Measurements from ENCODE around the gene NLRP4. TPM values are rescaled to one million over a fixed set of nuclear protein-coding genes. Genes with fewer than 3 reads are reported as not detected.

The NLRP4 gene, protein sequence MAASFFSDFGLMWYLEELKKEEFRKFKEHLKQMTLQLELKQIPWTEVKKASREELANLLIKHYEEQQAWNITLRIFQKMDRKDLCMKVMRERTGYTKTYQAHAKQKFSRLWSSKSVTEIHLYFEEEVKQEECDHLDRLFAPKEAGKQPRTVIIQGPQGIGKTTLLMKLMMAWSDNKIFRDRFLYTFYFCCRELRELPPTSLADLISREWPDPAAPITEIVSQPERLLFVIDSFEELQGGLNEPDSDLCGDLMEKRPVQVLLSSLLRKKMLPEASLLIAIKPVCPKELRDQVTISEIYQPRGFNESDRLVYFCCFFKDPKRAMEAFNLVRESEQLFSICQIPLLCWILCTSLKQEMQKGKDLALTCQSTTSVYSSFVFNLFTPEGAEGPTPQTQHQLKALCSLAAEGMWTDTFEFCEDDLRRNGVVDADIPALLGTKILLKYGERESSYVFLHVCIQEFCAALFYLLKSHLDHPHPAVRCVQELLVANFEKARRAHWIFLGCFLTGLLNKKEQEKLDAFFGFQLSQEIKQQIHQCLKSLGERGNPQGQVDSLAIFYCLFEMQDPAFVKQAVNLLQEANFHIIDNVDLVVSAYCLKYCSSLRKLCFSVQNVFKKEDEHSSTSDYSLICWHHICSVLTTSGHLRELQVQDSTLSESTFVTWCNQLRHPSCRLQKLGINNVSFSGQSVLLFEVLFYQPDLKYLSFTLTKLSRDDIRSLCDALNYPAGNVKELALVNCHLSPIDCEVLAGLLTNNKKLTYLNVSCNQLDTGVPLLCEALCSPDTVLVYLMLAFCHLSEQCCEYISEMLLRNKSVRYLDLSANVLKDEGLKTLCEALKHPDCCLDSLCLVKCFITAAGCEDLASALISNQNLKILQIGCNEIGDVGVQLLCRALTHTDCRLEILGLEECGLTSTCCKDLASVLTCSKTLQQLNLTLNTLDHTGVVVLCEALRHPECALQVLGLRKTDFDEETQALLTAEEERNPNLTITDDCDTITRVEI
- total RNA-seq = not detected

DNA sequence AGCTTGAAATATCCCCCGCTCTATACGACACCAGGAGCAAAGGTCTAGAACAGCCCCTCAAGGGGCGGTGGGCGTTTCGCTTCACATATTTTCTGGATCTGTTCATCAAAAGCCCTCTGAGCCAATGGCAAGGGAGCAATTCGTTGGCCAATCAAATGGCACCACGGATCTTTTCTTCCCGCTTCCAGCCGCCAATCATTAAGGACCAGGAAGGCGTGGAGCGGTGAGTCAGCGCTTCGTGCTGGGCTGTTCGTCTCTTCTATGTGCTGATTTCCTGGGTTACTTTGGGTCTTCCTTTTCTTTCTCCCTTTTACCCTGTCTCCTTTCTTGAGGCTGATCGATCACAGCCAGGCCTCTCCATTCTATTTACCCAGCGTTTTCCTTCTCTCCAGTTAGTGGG lies at the start of gene NLRP4:
NLRP4 (plus strand) TSS at position 201 of the 400 bp plus-strand sequence. CDS start 15,541 bp downstream, outside the sequence.
- POLR2A ChIA-PET = no interaction called here
- no peak for DNase-seq
- no peak within 1 kb of the TSS for H3K4me3 Mint-ChIP-seq
- intact Hi-C loops (cut with micrococcal nuclease) = no loop called here
- H3K27ac Mint-ChIP-seq = no peak within 1 kb of the TSS
- CTCF ChIA-PET = no interaction called here
- H3K36me3 Mint-ChIP-seq = no peaks in the 10 kb centered on the region
- peaks cover 6% of the 10 kb centered on the region for H3K9me3 Mint-ChIP-seq
- H3K4me1 Mint-ChIP-seq (ENCODE audit: low read depth) = no peaks in the 10 kb centered on the region
- no peaks in the 10 kb centered on the region for H3K27me3 Mint-ChIP-seq

DNA sequence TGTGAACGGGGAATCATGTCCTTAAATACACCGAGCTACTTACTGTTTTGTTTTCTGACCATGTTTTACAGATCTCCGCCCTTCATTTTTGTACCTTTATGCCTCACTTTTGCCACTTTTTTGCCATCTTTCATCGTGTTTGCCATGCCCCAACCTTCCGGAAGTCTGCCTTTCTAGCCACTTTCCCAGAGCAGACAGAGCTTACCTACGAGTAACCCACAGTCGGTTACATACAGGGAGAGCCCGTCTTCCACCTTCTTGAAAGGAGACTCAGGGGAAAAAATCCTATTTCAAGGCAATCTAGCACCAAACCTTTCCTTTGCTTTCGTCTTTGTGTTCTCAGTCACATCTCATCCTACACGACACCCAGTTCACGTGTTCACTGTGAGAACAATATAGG lies 41.3 kb upstream of the NLRP4 start:
- POLR2A ChIA-PET = no interaction called here
- Mint-ChIP-seq H3K4me3 (no peak overlapping the region), H3K36me3 (no peaks in the 10 kb centered on the region), H3K4me1 (ENCODE audit: low read depth) (no peaks in the 10 kb centered on the region), H3K9me3 (no peaks in the 10 kb centered on the region), H3K27ac (no peak overlapping the region), H3K27me3 (peaks cover 10% of the 10 kb centered on the region)
- intact Hi-C loops (cut with micrococcal nuclease) = no loop called here
- DNase-seq = no peak
- CTCF ChIA-PET = no interaction called here

DNA sequence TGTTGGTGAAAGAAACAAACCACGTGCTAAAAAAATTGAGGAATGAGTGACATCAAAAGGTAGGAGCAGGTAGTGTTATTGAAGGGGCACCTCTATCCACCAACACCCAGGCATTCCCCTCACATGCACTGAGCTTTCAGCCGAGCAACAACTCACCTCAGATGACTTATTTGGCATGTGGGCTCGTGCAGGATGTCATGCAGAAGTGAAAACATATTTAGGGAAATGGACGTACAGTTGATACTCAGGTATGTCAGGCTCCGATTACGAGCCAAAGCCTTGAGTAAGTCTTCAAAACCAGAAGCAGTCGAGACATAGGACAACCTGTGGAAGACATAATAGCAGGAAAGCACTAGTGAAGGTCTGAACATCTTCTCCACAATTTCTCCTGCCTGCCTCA lies 34.9 kb upstream of the NLRP4 start:
- ChIA-PET POLR2A (no interaction called here), CTCF (no interaction called here)
- no peaks in the 10 kb centered on the region for H3K4me1 Mint-ChIP-seq (ENCODE audit: low read depth)
- H3K36me3 Mint-ChIP-seq = no peaks in the 10 kb centered on the region
- no peak overlapping the region for H3K4me3 Mint-ChIP-seq
- no peak overlapping the region for H3K27ac Mint-ChIP-seq
- peaks cover 5% of the 10 kb centered on the region for H3K9me3 Mint-ChIP-seq
- DNase-seq = no peak
- H3K27me3 Mint-ChIP-seq = peaks cover 12% of the 10 kb centered on the region
- intact Hi-C loops (cut with micrococcal nuclease) = loop anchor here (10.0 kb wide), 1 partner anchor 287 kb away; no protein-coding TSS in a partner anchor

DNA sequence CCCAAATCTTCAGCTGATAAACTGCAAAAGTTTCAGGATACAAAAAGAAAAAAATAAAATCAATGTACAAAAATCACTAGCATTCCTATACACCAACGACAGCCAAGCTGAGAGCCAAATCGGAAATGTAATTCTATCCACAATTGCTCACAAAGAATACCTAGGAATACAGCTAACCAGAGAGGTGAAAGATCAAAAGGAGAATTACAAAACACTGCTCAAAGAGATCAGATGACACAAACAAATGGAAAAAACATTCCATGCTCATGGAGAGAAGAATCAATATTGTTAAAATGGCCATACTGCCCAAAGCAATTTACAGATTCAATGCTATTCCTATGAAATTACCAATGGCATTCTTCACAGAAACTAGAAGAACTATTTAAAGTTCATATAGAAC lies 34.1 kb upstream of the NLRP4 start:
- CTCF ChIA-PET = no interaction called here
- Mint-ChIP-seq H3K27ac (no peak overlapping the region), H3K4me1 (ENCODE audit: low read depth) (no peaks in the 10 kb centered on the region), H3K36me3 (no peaks in the 10 kb centered on the region), H3K9me3 (peaks cover 6% of the 10 kb centered on the region), H3K27me3 (peaks cover 10% of the 10 kb centered on the region), H3K4me3 (no peak overlapping the region)
- intact Hi-C loops (cut with micrococcal nuclease) = loop anchor here (10.0 kb wide), 1 partner anchor 287 kb away; no protein-coding TSS in a partner anchor
- POLR2A ChIA-PET = no interaction called here
- DNase-seq = no peak

DNA sequence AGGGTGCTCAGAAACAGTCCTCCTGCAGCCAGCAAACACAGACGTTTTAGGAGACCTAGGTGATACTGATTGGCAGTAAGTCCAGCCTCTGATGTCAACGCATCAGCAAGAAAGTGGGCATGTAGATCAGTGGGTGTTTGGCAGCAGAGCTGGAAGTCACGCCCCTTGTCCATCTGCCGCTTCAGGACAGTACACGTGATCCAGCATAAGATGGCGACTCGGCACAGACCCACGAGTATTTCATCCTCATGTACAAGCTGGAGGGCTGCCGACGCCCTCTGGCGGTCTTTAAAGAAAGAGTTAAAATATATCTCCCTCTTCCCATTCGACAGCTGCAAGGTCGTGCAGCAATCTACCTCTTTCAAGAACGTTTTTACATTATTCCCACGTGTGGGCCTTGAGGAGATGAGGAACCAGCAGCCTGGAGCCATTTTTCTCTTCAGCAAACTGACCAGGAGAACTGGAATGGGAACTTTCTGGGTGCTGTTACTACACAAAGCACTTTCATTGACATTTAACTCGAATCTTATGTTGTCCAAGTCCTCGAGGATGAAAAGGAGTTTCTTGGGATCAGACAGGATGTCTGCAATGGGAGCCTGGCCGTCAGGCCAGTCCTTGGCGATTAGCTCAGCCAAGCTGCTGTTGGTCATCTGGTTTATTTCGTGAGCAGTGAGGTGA lies 26.8 kb upstream of the NLRP4 start:
- ChIA-PET POLR2A (interaction anchor here (0.6 kb wide), 1 partner anchor 177 kb away, joined by 3 read pairs; no protein-coding TSS in a partner anchor), CTCF (interaction anchor here (0.9 to 2.8 kb wide), 4 partner anchors 12 to 178 kb away, joined by 3 to 22 read pairs (median 7); no protein-coding TSS in a partner anchor)
- Mint-ChIP-seq H3K36me3 (no peaks in the 10 kb centered on the region), H3K4me3 (no peak overlapping the region), H3K27ac (no peak overlapping the region), H3K27me3 (peaks cover under 1% of the 10 kb centered on the region), H3K9me3 (peaks cover 2% of the 10 kb centered on the region), H3K4me1 (ENCODE audit: low read depth) (peaks cover 6% of the 10 kb centered on the region)
- DNase-seq = peak; percentile 59
- intact Hi-C loops (cut with micrococcal nuclease) = loop anchor here (10.0 kb wide), 1 partner anchor 295 kb away; no protein-coding TSS in a partner anchor

DNA sequence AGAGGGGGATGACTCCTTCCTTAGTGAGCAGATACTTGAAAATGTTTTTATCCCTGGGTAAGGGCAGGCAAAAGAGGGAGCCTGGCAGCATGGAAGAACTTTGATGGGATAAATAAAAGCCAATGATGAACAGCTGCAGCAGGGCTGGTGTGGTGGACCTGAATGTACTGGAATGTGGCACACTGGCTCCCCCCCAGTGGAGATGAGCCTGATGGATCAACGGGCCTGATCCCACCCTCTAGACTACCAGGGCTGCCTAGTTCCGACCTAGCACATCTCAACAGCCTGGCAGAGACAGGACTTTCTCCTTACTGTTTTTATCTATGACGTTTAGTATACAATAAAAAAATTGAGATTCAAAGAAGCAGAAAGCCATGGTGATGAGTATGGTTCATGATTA lies 25.0 kb upstream of the NLRP4 start:
- no peak overlapping the region for H3K27ac Mint-ChIP-seq
- ChIA-PET CTCF (interaction anchor here (2.5 to 2.8 kb wide), 2 partner anchors 107 to 179 kb away, joined by 11 to 22 read pairs; no protein-coding TSS in a partner anchor), POLR2A (no interaction called here)
- H3K4me3 Mint-ChIP-seq = no peak overlapping the region
- peaks cover 1% of the 10 kb centered on the region for H3K27me3 Mint-ChIP-seq
- peaks cover 6% of the 10 kb centered on the region for H3K4me1 Mint-ChIP-seq (ENCODE audit: low read depth)
- H3K9me3 Mint-ChIP-seq = peaks cover 2% of the 10 kb centered on the region
- no peak for DNase-seq
- H3K36me3 Mint-ChIP-seq = no peaks in the 10 kb centered on the region
- intact Hi-C loops (cut with micrococcal nuclease) = no loop called here

DNA sequence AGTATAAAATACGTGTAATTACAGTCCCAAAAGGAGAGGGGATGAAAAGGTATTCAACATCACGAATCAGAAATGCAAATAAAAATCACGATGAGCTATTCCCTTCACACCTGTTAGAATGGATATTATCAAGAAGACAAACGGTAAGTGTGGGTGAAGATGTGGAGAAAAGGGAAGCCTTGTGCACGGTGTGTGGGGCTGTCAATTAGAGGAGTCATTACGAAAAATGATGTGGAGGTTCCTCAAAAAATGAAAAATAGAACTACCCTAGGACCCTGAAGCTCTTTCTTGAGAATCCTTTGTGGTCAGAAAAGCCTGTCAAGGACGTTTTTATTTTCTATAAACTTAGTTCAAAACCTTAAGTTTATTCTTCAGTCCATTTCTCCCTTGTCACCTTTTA lies 23.9 kb upstream of the NLRP4 start:
- intact Hi-C loops (cut with micrococcal nuclease) = no loop called here
- Mint-ChIP-seq H3K4me1 (ENCODE audit: low read depth) (peaks cover 6% of the 10 kb centered on the region), H3K27ac (no peak overlapping the region), H3K9me3 (no peaks in the 10 kb centered on the region), H3K27me3 (peaks cover 1% of the 10 kb centered on the region), H3K36me3 (no peaks in the 10 kb centered on the region), H3K4me3 (no peak overlapping the region)
- no peak for DNase-seq
- ChIA-PET POLR2A (no interaction called here), CTCF (no interaction called here)

DNA sequence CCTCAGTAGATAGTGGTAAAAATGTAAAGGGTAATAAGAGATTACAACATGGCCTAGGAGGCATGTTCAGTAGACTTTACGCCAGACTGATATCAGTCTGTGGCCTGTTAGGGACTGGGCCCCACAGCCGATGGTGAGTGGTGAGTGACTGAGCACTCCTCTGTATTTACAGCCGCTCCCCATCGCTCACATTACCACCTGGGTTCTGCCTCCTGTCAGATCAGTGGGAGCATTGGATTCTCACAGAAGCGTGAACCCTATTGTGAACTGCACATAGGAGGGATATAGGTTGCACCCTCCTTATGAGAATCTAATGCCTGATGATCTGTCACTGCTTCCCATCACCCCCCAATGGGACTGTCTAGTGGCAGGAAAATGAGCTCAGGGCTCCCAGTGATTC lies 22.4 kb upstream of the NLRP4 start:
- POLR2A ChIA-PET = no interaction called here
- Mint-ChIP-seq H3K36me3 (no peaks in the 10 kb centered on the region), H3K4me3 (no peak overlapping the region), H3K27me3 (peaks cover 1% of the 10 kb centered on the region), H3K4me1 (ENCODE audit: low read depth) (peaks cover 6% of the 10 kb centered on the region), H3K9me3 (no peaks in the 10 kb centered on the region), H3K27ac (no peak overlapping the region)
- intact Hi-C loops (cut with micrococcal nuclease) = no loop called here
- no peak for DNase-seq
- CTCF ChIA-PET = no interaction called here

DNA sequence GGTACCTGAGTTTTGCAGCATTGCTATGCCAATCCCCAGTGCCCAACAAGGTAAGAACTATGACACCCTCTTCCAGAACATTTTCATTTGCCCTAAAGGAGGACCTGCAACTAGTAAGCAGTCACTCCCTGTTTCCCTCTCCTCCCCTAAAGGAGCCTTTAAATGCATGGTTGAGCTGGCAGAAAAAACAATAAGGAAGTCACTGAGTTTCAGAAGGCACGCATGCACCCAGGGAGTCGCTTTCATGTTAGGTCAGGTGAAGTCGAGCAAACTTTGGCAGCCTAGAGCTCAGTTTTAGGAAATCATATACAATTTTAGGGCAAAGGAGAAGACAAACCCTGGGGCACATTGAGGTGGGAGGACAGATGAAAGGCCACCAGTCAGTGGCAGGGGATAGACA lies 16.3 kb upstream of the NLRP4 start:
- POLR2A ChIA-PET = no interaction called here
- H3K4me1 Mint-ChIP-seq (ENCODE audit: low read depth) = no peaks in the 10 kb centered on the region
- intact Hi-C loops (cut with micrococcal nuclease) = no loop called here
- H3K36me3 Mint-ChIP-seq = peaks cover 1% of the 10 kb centered on the region
- no peak for DNase-seq
- peaks cover 8% of the 10 kb centered on the region for H3K27me3 Mint-ChIP-seq
- H3K9me3 Mint-ChIP-seq = no peaks in the 10 kb centered on the region
- no peak overlapping the region for H3K4me3 Mint-ChIP-seq
- CTCF ChIA-PET = no interaction called here
- H3K27ac Mint-ChIP-seq = no peak overlapping the region

DNA sequence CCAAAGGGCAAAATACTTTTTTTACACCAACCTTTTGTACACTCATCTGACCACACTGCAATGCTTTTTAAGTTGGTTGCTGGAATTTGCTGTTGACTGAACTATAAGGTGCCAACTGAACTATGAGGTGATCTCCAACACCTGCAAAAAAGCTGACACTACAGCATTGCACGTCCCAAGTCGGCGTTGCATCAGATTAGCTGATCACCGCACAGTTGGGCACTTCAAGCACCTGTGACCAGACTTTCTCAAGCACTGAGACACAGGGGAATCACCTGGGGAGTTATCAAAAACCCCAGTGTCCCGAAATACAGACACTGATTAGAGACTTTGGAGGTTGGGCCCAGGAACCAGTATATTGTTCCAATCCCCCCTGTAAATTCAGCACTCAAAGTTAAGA lies 5.7 kb upstream of the NLRP4 start:
- POLR2A ChIA-PET = no interaction called here

DNA sequence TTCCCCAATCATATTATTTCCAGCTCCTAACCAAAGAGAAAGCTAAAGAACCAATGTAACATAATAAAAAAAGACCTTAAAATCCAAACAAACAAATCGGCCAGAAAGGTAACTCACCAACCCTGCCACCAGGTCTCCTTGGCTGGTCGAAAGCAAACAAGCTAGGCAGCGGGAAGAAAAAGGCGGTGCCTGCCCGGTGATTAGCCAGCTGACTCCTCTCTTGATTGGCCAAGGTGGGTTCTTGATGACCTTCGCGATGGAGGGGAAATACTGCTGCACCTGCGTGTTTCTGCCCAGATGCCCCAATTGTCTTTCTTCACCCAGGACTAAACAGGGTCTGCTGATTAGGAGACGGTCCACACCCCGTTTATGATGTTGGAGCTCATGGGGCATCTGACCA lies 4.5 kb upstream of the NLRP4 start, which contains the start of gene NLRP11:
NLRP11 (minus strand) TSS at position 154 of the 400 bp plus-strand sequence. CDS start 13,825 bp downstream, outside the sequence.
- no peak for DNase-seq
- no peak within 1 kb of the TSS for H3K27ac Mint-ChIP-seq
- H3K36me3 Mint-ChIP-seq = no peaks in the 10 kb centered on the region
- CTCF ChIA-PET = interaction anchor here (0.6 kb wide), 1 partner anchor 11 kb away, joined by 4 read pairs; no protein-coding TSS in a partner anchor
- peaks cover 2% of the 10 kb centered on the region for H3K9me3 Mint-ChIP-seq
- H3K4me1 Mint-ChIP-seq (ENCODE audit: low read depth) = no peaks in the 10 kb centered on the region
- POLR2A ChIA-PET = no interaction called here
- no peak within 1 kb of the TSS for H3K4me3 Mint-ChIP-seq
- no peaks in the 10 kb centered on the region for H3K27me3 Mint-ChIP-seq
- intact Hi-C loops (cut with micrococcal nuclease) = no loop called here

More for the DNA sequence above, 5.7 kb upstream of the NLRP4 start:
- no peaks in the 10 kb centered on the region for H3K27me3 Mint-ChIP-seq
- peaks cover 2% of the 10 kb centered on the region for H3K9me3 Mint-ChIP-seq
- no peak overlapping the region for H3K4me3 Mint-ChIP-seq
- intact Hi-C loops (cut with micrococcal nuclease) = no loop called here
- CTCF ChIA-PET = no interaction called here
- no peaks in the 10 kb centered on the region for H3K4me1 Mint-ChIP-seq (ENCODE audit: low read depth)
- H3K36me3 Mint-ChIP-seq = no peaks in the 10 kb centered on the region
- DNase-seq = no peak
- H3K27ac Mint-ChIP-seq = no peak overlapping the region

DNA sequence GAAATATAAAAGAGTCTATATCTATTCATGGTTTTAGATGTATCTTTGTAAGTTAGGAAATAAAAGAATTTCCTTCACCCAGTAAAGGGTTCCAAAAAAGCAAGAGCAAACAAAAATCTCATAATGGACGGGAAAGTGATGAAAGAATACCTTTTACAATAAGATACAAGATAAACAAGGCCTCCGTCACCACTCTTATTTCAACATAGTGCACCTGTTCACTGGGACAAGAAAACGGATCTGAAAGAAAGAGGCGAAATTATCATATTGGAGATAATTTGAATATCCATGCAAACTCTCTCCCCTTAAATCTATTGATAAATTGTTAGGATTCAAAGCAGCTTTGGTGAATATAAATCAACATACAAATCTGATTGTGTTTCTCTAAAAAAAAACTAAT lies 3.7 kb upstream of the NLRP4 start:
- ChIA-PET CTCF (no interaction called here), POLR2A (no interaction called here)
- no peaks in the 10 kb centered on the region for H3K27me3 Mint-ChIP-seq
- peaks cover 2% of the 10 kb centered on the region for H3K9me3 Mint-ChIP-seq
- DNase-seq = no peak
- no peaks in the 10 kb centered on the region for H3K36me3 Mint-ChIP-seq
- no peaks in the 10 kb centered on the region for H3K4me1 Mint-ChIP-seq (ENCODE audit: low read depth)
- H3K4me3 Mint-ChIP-seq = no peak overlapping the region
- no peak overlapping the region for H3K27ac Mint-ChIP-seq
- intact Hi-C loops (cut with micrococcal nuclease) = no loop called here
